Fibroblast of lung (primary cell): Measurements from ENCODE around the gene DOK6.

Experiments
- EZH2 ChIP-seq: IDR thresholded peaks from 2 replicates; pipeline ENCODE4 v1.5.1; 2012; ENCODE audit warnings: low read length, control low read depth, mild to moderate bottlenecking; ENCODE audit errors: missing control alignments
- TF ChIP-seq, protein P1 (sequence below), 2 donors: IDR thresholded peaks in 1 of 2; conservative IDR thresholded peaks in 1 of 2; 1 replicate in 1 of 2; 2 replicates in 1 of 2; pipeline ENCODE4 v1.5.1; 2011 to 2012; ENCODE audit warnings: low read length in 2 of 2, control low read depth in 1 of 2, inconsistent platforms in 1 of 2, low read depth in 1 of 2, mild to moderate bottlenecking in 1 of 2

DNA sequence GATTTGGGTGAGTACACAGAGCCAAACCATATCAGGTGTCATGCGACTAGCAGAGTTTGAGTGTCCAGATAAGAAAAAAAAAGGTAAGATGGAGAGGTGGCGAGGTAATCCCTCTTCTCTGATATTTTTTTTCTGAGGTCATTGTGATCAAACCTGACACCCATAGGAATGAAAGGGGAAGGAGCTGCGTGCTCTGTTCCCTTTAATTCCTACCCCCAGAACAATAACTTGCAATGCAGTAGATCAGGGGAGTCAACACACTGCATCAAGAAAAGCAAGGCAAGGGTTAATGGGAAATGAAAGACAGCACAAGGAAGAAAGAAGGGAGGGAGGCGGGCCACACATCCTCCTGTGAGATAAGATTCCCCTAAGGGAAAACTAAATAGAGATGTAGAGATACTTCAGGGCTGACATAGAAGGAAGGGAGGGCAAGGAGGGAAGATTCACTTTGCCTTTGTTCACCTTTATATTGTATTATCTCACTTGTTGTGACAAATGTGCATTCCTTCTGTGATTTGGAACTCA, 414.2 kb downstream of the DOK6 start:
- TF ChIP-seq EZH2, result no peak
- TF ChIP-seq, protein P1, sequence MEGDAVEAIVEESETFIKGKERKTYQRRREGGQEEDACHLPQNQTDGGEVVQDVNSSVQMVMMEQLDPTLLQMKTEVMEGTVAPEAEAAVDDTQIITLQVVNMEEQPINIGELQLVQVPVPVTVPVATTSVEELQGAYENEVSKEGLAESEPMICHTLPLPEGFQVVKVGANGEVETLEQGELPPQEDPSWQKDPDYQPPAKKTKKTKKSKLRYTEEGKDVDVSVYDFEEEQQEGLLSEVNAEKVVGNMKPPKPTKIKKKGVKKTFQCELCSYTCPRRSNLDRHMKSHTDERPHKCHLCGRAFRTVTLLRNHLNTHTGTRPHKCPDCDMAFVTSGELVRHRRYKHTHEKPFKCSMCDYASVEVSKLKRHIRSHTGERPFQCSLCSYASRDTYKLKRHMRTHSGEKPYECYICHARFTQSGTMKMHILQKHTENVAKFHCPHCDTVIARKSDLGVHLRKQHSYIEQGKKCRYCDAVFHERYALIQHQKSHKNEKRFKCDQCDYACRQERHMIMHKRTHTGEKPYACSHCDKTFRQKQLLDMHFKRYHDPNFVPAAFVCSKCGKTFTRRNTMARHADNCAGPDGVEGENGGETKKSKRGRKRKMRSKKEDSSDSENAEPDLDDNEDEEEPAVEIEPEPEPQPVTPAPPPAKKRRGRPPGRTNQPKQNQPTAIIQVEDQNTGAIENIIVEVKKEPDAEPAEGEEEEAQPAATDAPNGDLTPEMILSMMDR (conservative IDR thresholded peaks at IDR 0.05 in 1 of 2, IDR thresholded peaks at IDR 0.05 in 1 of 2; ENCODE audit: low read depth in 1 of 2, low read length in 2 of 2), result no peak
